CD1c-positive myeloid dendritic cell (primary cell): ENCODE measurements around the gene IL36B.
"Not testable (repeated sequence)": the region's sequence is repeated elsewhere in the genome, so short reads cannot be mapped to it uniquely, and the experiment has no call there.

Source experiments
- DNase-seq: peaks from one replicate; pipeline ENCODE4 v3.0.0-alpha.2; 2016; ENCODE audit errors: extremely low spot score

Gene IL36B

DNA sequence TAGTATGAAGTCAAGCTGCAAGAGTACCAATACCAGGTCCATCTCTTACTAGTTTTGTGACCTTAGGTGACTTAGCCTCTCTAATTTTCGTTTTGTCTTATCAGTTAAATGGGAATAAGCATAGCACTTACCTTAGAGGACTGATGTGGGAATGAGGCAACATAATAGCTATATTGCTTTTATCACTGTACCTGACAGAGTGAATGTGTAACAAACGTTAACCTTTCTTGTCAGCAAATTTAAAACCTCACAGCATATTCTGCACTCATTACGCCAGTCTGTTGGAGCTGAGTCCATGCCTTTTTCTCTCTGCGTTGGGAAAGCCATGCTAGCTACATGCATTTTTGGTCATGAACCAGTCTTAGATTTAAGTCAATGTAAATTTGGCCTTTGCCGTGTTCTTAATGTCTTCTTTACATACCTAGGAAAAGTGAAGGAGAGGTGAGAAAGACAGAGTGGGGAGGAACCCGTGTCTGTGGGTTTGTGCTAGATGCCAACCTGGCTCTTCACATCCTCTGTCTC is at the start of gene IL36B:
TSS of gene IL36B (minus strand) at position 472 of the 522 bp plus-strand sequence.
- no peak for DNase-seq

DNA sequence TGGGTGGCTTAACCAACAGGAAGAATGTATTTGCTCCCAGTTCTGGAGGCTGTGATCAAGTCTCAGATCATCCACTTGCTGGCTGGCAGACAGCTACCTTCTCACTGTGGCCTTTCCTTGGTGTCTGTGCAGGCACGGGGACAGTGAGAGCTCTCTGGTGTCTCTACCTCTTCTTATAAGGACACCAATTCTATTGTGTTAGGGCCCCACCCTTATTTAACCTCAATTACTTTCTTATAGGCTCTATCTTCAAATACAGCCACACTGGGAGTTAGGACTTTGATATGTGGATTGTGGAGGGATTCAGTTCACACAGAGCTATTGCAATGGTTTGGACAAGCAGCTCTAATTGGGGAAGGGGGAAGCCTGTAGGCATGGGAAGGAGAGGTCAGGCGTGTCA is 49.5 kb upstream of the IL36B start:
- DNase-seq = no peak

- DNase-seq = no peak
Observed at GRCh38 chr2:113098532-113098931, 45.9 kb upstream of the IL36B start.

DNA sequence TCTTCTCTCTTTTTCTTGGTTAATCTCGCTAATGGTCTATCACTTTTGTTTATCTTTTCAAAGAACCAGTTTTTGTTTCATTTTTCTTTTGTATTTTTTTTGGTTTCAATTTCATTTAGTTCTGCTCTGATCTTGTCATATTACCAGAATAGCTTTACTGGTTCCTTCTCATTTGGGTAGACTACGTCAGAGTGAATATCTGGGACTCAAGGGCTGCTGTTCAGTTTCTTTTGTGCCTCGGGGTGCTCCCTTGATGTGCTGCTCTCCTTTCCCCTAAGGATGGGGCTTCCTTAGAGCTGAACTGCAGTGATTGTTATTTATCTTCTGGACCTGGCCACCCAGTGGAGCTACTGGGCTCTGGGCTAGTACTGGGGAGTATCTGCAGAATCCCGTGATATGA is 45.4 kb upstream of the IL36B start:
- peak; percentile 58 for DNase-seq

GRCh38 chr2:113096842-113097618 is 44.4 kb upstream of the IL36B start:
- peak; percentile 81 for DNase-seq

- not testable (repeated sequence) for DNase-seq
Observed at GRCh38 chr2:113096306-113096705, 43.6 kb upstream of the IL36B start.

- no peak for DNase-seq
Observed at GRCh38 chr2:113093613-113093977, 40.9 kb upstream of the IL36B start.

GRCh38 chr2:113092864-113093612 is 40.4 kb upstream of the IL36B start:
- DNase-seq = no peak

DNA sequence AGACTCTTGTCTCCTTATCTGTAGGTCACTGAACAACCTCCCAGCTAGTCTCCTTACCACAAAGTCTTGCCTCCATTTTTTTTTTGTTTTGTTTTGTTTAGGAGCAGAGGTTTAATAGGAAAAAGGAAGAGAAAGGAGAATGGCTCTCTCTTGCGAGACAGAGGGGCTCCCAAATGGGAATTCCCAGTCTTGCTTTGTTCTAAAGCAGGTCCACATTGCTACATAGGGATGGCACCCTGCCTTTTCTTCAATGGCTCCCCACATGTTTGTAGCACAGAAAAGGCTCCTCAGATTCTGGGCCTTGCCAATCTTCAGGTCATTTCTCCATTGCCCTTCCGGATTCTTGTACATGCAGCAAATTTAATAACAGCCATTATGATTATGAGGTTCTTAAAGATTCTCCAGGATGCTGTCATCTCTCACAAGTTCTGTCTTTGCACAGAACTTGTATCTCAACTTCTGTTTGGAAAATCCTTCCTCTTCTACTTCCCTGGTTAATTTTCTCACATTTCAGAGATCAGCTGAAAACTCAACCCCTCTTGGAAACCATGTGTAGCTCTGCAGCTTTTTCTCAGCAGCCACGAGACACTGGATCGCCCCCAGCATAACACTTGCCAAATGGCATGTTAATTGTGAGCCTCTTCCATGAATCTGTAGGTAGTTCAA is 38.7 kb upstream of the IL36B start:
- DNase-seq = no peak

GRCh38 chr2:113089916-113090315 is 37.2 kb upstream of the IL36B start:
- DNase-seq = peak; percentile 84

GRCh38 chr2:113088213-113088992 is 35.7 kb upstream of the IL36B start:
- peak; percentile 62 for DNase-seq

GRCh38 chr2:113085542-113085941 is 32.9 kb upstream of the IL36B start:
- DNase-seq = no peak

DNA sequence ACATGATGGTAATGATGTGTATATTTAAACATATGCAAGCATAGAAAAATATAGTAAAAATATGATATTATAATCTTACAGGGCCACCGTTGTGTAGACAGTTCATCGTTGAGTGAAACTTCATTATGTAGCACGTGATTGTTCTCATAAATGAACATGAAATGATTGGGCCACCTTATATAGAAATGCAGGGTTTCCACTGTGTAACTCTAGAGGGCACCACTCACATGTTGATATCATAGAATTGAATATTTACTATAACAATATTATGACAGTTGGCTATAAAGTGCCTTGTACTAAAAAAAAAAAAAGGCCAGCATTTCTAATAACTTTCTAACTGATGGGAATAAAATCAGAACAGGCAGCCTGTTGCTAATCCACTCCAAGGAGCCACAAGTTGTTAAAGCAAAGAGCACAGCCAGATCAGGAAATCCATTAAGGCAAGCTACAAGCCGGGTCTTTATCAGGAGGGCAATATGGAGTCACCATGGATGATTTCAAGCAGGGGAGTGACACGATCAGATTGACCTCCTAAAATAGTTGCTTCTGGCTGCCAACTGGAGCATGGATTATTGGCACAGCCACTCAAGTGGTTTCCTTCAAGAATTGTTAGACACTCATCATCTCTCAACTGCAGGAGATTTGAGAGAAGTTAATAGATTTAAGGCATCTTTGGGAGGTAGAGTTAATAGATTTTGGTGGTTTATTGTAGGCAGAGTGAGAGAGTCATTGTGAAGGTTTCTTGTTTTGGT is 31.8 kb upstream of the IL36B start:
- peak; percentile 70 for DNase-seq

GRCh38 chr2:113083296-113083695 is 30.6 kb upstream of the IL36B start:
- DNase-seq = peak; percentile 95

DNA sequence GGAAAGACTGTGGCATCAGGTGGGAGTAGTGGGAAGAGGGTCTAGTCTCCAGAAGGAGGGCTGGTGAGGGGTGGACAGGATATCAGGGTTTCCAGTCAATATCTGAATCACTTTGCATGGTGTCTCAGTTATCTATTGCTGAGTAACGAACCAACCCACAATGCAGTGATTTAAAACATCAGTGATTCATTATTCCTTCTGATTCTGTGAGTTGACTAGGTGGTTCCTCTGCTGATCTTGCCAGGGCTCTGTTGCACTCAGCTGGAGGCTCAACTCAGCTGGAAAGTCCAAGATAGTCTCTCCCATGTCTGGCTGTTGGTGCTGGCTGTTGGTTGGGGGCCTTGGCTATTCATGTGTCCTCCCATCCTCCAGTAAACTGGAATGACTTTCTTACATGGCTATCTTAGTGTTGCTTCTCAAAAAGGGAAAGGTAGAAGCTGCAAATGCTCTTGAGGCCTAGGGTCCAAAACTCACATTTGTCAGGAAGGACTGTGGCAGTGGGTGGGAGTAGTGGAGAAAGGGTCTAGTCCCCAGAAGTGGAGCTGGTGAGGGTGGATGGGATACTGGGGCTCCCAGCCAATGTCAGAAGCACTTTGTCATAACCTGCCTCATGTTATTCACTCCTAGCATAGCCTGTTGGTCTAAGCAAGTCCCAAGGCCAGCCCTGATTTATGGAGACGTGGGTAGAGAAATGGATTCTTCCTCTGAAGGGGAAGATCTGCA is 29.0 kb upstream of the IL36B start:
- DNase-seq = peak; percentile 48

- DNase-seq = peak; percentile 79
Observed at GRCh38 chr2:113080134-113080533, 27.5 kb upstream of the IL36B start.

DNA sequence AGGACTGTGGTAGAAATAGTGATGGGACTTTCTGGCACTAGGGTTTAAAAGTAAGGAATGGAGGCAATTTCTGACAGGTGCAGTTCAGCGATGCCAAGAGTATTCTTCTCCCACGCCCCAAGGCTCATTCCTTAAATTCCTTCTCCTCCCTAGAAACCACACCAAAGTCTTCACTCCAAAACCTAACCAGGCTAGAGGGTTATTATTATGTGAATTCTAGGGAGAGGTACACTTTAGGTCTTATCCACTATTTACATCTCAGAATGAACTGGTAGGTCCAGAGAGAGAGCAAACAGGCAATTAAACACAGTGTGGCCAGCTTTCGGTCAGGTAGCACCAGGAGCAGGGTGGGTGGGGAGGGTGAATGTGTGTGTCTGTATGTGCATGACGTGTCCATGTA is 26.5 kb upstream of the IL36B start:
- no peak for DNase-seq

- no peak for DNase-seq
Observed at GRCh38 chr2:113078350-113078839, 25.7 kb upstream of the IL36B start.

DNA sequence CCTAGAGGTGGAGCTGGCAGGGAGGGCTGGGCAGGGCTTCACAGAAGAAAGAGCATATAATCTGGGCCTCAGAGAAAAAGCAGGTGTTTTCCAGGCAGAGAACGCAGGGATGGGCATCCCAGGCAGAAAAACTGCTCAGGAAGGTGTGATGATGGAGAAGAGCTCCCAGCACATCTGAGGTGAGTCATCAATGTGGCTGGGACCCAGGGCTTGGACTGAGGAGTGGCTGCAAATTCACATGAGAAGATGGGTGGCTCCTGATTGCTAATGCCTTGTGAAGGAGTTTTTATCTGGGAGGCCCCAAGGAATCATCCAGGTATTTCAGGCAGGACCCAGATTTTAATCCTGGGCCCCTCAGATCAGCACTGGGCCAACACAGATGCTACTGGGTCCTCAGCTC is 25.3 kb upstream of the IL36B start:
- DNase-seq = no peak
